ENCODE data around the gene ANKDD1B.

ANKDD1B gene

DNA sequence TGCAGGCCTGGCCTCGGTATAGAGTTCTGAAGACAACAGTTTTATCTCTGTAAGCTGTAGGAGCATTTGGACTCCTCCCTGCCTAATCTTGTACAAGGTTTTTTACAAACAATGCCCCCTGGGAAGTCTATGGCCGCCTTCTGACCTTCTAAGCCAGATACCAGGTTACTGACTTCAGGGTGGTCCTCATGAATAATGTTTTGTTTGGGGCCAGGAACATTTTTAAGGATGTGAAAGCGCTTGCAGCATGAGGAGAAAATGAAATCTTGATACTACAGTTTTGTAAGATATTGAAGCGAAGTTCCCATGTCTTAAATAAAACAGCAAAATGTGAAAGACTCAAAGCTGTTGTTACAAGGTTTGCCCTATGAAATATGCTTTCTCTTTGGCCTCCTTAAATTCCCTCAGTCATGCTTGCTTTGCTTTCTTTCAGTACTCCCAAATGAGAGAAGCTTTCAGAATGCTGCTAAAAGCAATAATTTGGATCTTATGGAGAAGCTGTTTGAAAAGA, 5.2 kb downstream of the ANKDD1B start:
- no peak for DNase-seq (ENCODE audit: low spot score)

DNA sequence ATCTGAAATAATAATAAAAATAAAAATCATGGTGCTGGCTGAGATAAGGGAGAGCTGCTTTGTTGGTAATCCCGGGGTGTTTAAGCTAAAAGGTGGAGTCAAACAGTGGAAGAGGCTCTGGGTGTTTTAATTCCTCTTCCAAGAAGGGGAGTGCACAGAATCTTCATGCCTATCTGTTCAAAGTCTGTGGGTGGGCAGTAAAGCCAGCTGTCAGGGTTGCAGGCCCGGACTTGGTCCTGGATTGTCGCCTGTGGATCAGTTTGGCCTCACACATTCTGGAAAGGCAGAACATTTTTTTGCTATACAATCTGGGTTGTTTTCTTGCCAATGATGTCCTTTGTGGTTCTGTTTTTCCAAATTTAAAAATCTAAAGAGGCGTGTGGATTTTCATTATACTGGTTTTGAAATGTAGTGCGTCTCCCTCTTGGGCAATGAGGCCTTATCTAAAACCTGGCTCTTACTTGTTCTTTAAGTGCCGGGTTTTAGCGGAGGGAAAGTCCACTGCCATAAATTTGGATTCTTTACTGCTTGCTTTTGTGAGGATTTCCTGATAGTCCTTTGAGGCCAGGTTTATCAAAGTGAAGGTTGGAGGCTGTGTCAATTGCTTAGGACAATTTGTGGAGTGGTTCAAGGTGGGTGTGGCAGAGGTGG, 5.8 kb downstream of the ANKDD1B start:
- no peak for DNase-seq (ENCODE audit: low spot score)

DNA sequence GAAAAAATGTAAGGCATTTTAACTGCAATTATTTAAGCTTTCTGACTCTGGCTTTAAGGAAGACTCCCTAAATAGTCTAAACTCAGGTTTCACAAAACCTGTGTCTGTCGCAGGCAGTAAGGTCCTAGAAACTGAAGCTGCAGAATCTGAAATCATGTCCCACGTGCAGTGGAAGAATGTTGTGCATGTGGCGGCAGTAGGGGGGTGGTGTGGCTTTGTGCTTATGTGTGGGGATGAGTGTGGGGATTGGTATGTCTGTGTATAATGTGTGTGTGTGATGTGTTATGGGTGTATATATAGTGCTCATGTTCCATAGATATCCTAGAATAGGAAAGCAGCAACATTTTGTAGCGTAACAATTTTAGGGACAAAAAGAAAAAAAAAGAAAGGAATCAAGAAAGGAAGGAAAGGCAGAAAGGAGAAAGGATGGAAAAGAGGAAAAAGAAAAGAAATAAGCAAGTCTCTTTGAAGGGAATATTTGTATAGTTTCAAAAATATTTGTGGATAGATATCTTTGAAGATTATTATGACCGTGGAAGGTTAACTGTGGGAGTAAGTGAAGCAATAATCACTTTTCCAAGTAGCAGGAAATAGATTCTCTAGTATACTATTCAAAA, 6.6 kb downstream of the ANKDD1B start:
- DNase-seq (ENCODE audit: low spot score): no peak

DNA sequence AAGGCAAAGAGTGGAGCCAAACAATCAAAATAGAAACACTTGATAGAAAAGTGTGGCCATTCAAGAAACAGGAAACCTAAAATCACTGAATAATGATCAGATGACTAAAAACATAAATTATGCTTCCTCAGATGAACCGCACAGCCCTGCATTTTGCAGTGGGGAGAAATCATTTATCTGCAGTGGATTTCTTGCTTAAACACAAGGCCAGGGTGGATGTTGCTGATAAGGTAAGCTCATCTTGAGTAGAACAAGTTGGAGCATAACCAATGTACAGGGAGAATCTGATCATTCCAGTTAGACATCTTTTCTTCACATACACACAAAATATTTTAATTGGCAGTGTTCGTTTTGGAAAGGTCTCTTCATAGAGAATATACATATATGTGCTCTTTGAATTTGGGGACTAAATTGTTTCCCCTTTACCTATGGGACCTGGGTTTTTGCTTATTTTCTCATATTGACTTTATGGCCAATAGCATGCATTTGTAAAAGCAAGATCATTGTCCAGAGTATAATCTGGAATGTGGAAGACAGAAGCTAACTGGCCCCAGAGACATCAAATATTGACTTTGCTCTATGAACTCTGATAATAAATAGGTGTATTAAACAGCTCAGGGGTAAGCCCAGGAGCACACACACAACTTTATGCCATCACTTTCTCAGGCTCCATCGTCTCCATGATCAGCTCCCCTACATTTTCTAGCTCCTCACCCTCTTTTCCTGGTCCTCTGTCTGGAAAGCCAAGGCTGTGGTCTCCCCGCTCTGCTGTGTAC, 9.1 kb downstream of the ANKDD1B start:
- no peak for DNase-seq (ENCODE audit: low spot score)

DNA sequence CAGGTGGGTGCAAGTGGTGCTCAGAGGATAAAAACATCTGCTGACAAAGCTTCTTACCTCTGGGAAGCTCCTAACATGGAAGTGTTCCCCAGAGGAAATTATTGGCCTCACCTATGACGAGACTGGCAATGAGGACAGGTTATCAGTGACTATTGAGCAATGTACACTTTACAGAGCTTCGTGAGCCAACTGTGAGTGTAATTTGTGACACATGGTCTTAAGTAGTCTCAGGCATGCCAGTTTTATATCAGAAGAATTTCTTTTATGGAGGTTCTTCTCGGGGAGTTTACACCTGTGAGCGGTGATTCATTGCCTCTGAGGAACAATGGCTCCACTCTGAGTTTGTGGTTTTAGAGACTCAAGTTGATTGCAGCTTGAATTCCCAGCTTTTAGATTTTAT, 11.3 kb downstream of the ANKDD1B start:
- DNase-seq (ENCODE audit: low spot score): no peak

DNA sequence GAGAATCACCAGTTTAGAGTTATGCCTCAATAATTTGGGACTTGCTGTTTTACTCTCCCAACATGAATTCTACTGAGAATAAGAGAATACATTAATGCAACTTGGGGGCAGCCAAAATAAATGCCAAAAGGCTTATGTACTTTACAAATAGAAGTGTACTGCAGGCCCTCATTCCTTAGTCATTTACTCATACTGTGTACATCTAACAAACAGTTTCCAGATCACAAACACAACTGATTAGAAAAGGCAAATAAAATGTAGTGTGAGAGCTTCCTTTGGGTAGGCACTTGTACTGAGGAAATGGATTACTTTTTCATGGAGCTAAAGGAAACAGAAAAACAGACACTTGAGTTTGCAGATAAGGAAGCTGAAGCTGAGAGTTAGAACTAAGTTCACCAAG, 12.6 kb downstream of the ANKDD1B start:
- DNase-seq (ENCODE audit: low spot score): no peak

DNA sequence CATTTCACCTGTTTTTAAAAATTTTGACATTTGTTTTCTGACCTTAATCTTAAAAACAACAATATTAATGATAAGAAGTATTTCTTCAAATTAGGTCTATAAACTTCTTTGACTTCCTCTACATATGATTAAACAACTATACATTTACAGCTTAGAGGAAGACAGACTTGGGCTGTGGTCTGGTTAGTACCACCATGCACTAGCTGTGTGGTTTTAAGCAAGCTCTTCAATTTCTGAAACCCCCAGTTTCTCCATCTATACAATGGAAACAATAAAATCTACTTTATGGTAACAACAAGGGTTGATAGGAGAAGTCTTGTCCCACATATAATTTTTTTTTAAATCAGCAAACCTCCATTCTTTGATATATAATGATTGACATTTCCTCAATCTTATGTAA, 15.7 kb downstream of the ANKDD1B start:
- no peak for DNase-seq (ENCODE audit: low spot score)

DNA sequence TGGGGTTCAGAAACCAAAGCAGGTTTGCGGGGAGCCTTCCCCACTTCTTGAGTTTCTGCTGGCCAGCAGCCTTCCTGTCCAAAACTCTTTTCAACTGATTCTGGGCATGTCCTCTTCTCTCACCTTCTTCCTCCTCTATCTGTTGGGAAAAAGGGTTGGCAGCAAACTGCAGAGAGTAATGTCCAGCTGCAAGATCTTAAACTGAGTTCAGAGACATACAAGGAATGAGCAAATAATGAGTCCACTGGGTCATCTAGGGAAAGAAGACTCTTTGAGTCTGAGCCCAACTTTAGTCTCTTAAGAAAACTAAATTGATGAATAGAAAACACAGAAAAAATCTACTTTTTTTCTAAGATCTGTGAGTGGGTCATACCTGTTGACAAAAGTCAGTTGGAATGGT, 16.5 kb downstream of the ANKDD1B start:
- no peak for DNase-seq (ENCODE audit: low spot score)

DNA sequence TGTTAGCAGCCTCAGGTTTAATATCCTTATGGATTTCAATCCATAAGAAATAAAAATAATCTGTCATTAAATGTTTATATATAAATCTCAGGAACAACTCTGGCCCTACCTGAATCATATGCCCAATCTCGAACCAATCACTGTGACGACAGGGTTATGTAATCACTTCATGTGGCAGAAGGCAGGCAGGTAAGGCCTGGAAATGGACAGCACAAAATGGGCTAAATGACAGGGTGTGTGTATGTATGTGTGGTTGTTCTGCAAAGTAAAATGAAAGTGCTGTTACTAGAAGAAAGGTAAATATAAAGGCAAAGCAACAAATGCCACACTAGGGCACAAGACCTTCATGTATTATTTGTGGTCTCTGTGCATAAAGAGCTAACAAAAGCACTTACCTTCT, 19.6 kb downstream of the ANKDD1B start:
- DNase-seq (ENCODE audit: low spot score): no peak

DNA sequence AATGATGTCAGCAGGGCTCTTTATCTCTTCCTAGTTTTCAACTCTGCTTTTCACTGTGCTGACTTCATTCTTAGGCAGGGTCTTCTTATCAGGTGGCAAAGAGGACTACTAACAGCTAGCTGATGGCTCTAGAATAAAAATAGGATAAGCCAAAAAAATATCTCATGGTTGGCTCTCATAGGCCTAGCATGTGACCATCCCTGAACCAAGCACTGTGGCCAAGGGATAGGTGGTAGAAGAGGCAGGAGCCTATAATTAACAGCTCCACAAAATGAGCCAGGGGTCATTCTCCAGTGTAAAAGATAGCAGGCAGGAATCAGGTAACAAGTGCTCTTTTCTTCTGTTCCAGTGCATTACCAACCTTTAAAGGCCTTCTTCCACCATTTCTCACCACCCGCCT, 21.1 kb downstream of the ANKDD1B start:
- no peak for DNase-seq (ENCODE audit: low spot score)

DNA sequence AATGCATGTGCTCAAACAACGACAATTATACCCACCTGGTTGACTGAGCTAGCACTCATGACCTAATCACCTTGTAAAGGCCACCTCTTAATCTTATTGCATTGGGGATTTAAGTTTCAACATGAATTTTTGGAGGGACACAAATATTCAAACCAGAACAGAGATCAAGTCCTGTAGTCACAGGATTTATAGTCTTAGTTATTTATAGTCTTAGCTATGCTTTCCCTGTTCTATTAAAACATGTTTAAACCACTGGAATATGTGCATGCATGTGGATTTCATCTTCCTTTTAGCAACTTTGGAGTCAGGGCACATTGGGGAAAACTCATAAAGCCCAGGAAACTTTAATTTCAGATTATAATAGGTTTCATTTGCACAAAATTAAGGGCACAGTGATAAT, 26.7 kb downstream of the ANKDD1B start:
- DNase-seq (ENCODE audit: low spot score): no peak

DNA sequence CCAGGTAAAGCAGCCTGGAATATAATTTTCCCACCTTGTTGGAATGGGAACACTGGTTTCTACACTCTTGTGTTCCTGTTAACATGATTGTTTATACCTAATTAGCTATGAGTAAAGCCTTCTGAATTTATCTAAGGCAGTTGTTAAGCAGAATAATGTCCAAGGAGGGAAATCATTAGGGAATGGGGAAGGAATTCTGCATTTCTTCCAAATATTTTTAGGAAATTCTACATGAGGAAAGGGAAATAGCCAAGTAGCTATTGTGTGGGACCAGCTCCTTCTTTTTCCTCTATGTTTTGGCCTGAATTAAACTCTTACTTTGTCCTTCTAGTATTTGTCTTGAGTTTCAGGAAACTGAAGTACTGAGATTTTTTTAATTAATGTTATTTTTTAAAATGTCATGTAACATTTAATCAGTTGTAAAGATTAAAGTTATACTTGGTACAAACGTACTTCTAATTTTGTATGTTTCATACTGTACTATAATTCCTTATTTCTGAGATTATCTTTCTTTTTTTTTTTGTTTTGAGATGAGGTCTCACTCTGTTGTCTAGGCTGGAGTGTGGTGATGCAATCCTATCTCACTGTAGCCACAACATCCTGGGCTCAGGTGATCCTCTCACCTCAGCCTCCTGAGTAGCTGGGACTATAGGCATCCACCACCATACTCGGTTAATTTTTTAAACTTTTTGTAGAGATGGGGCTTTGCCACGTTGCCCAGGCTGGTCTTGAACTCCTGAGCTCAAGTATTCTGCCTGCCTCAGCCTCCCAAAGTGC, 28.5 kb downstream of the ANKDD1B start:
- DNase-seq (ENCODE audit: low spot score): no peak

DNA sequence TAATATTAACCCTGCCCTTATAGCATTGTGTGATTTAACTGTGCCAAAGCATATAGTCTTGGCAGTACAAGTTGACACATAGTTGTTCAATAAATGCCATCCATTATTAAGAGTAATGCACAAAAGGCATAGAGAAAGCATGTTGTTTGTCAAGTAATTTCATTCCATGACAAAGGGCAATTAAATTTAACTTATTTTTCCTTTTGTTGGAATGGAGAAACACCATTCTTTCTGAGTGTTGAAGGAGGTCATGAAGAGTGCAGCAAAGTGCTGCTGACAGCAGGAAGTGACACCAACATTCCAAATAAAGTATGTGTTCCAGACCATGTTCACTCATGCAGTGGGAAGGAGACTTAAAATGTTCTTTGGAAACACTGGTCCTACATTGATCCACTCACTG, 29.1 kb downstream of the ANKDD1B start:
- no peak for DNase-seq (ENCODE audit: low spot score)

DNA sequence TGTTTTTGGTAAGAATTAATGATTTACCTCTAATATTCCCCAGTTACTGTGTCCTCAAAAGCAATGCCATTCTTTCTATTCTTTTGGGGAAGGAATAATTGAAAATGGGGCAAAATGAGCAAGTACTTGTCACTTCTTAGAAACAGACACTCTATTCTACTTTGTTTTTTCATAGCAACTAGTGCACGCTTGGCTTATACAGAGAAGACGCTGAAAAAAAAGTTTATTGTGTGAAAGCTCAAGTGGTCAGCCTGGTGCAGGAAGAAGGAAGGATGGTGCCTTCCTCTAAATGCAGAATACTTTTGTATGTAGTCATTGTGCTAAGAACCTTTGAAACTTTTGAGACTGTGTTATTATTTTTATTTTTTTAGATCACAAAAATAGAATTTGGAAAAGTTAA, 29.6 kb downstream of the ANKDD1B start:
- no peak for DNase-seq (ENCODE audit: low spot score)

DNA sequence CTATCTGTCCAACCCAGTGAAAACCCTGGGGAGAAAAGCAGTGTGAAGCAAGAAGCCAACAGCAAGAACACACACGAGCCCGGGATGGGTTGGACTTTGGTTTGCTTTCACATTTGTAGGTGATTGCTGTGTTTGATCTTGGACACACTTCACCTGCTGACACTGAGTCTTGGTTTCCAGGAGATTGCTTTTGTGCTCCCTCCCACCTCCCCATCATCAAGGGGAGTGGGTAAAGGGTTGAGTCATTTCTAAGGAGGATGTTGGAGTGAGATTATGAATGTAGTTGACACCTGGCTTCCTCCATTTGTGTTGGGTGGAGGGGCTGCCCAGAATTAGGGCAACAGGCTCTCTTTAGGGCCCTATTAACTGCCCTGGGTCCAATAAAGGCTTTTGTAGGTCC, 37.5 kb downstream of the ANKDD1B start:
- no peak for DNase-seq (ENCODE audit: low spot score)

DNA sequence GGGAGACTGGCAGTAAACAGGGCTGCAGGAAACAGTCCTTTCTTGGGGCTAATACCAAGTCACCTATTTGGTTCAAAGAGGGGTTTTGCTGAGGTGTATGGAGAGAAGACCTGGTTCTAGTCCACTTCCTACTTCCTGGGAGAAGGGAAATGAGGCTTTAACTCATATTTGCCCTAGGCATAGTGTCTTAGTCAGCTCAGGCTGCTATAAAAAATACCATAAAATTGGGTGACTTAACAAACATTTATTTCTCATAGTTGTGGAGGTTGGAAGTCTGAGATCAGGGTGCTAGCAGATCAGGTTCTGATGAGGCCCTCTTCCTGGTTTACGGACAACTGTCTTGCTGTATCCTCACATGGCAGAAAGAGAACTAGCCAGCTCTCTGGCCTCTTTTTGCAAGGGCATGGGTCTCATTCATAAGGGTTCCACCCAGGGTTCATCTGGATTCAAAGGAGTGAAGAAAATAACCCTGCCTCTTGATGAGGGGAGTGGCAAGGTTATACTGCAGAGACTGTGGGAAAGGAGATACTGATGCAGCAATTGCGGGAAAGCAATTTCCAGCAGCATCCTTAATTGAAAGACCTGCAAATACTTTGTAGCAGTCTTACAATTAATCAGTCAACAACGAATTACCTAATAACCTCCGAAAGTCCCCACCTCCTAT, 40.5 kb downstream of the ANKDD1B start:
- DNase-seq (ENCODE audit: low spot score): no peak

DNA sequence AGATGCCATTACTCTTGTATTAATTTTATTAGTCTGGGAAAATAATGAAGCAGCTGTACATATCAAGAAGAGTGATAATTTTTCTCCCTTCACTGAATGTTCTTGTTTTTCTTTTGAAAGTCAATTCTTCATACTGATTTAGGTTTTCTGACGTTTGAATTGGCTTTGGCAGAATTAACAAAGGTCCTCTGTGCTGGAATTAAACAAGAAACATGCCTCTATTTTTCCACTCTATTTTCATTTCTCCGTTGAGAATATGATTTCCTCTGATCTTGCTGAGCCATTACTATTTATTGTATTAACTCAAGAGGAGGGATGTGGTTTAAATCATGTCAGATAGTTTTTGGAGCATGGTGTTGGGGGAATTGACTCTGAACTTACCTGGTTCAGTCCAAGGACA, 42.3 kb downstream of the ANKDD1B start:
- no peak for DNase-seq (ENCODE audit: low spot score)

DNA sequence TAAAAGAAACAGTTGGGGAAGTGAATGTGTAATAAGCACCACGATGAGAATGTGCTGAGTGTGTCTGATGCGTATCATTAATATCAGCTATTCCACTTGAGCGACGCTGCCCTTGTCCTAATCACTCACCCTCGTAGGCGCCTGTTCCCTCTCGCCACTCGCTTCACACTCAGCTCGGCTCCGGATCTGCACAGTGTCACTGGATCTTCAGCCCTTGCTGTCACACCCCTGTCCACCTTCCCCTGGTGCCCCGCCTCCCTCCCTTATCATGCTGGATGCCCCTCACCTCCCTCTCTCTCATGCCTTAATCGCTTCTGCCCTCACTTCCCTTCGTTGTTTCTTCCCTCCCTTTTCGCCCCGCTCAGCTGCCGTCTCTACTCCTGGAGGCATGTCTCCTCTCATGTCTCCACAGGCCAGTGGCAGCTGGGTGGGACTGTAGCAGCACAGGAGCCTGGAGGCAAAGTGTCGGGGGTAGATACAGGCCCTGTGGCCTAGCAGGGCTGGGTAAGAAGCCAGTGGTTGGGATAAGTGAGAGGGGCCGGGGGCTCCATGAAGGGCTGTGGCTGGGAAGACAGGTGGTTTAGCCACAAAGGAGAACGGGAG, 43.5 kb downstream of the ANKDD1B start:
- no peak for DNase-seq (ENCODE audit: low spot score)

DNA sequence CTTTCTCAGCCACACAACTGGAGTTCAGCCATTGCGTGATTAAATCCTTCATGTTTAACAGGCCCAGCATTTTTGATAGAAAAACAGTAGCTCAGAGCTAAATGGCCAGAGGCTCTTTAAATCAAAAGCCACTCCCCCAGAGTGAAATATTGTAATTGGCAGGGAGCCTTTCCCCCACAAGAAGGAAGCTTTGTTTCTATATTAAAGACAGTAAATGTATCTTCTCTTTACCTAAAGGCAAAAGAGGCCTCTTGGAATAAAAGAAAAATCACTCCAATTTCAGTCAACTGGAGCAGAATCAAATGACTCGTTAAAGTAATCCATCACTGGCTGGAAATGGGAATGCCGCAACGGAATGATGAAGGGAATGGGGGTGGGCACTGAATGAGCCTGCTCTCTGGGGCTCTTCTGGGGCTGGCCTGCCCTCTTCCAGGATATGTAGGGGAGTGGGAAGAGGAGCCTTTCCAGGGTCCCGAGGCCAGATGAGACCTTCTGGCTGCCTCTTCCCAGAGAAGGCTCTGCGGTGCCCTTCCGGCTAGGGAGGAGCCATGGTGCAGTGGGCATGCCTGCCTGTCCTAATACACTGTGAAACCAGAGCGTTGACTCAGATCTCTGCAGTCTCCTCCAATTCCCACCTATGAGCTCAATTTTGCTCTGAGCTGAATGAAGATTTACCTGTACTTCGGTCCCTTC, 45.2 kb downstream of the ANKDD1B start:
- DNase-seq (ENCODE audit: low spot score): no peak

DNA sequence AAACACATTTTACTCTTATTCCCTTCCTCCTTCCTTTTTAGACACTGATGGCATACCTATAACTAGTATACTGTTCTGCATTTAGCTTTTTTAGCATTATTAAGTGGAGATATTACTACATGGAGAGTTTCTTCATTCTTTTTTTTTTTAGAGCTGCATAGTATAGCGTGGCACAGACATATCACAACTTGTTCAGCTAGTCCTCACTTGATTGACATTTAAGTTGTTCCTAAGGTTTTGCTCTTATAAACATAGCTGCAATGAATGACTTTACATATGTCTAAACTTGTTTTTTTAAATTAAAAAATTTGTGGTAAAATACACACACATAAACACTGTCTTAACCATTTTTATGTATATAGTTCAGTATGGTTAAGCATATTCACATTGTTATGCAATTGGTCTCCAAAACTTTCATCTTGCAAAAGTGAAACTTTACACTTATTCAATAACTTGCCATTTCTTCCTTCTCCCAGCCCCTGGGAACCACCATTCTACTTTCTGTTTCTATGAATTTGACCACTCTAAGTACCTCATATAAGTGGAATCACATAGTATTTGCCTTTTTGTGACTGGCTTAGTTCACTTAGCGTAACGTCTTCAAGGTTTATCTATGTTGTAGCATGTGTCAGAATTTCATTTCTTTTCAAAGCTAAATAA, 48.7 kb downstream of the ANKDD1B start:
- no peak for DNase-seq (ENCODE audit: low spot score)
